AG04450 (cell line): ENCODE measurements around the gene C20orf173. TPM values are rescaled to one million over a fixed set of nuclear protein-coding genes. Genes with fewer than 3 reads are reported as not detected.

ENCODE experiments used
- CTCF ChIA-PET: fragments of 300-600, 350-600 bp; formaldehyde crosslinking; extraction: SDS; loops from one replicate; lab custom pipeline; 2022; ENCODE audit warnings: antibody characterized with exemption, inconsistent platforms; lab: Charles Lee
- POLR2A ChIA-PET: fragments of 350-600 bp; formaldehyde crosslinking; extraction: SDS; loops from one replicate; lab custom pipeline; 2021; ENCODE audit warnings: antibody characterized with exemption, inconsistent platforms; lab: Yijun Ruan, JAX
- DNase-seq: peaks from one replicate; pipeline ENCODE4 v3.0.0-alpha.2; 2011; ENCODE audit warnings: low read depth, low spot score
- H3K27ac ChIP-seq: one replicate; pipeline ENCODE4 v1.5.1; 2012; ENCODE audit warnings: low read depth, low read length, control low read depth
- H3K27me3 ChIP-seq: one replicate; pipeline ENCODE4 v1.6.0; 2012; ENCODE audit warnings: low read length; ENCODE audit not compliant: control insufficient read depth, insufficient read depth
- H3K4me3 ChIP-seq: 2 replicates; pipeline ENCODE4 v1.5.1; 2011; ENCODE audit warnings: mild to moderate bottlenecking, low read depth, low read length, control low read depth
- H3K9me3 ChIP-seq: 2 replicates; pipeline ENCODE4 v1.5.1; 2012; ENCODE audit warnings: low read length; ENCODE audit not compliant: control insufficient read depth, insufficient read depth
- CTCF ChIP-seq: IDR thresholded peaks from 2 replicates; pipeline ENCODE4 v1.5.1; 2011; ENCODE audit warnings: low read depth, low read length, control low read depth, inconsistent platforms
- polyA plus RNA-seq: library from polyadenylated mRNA; depleted of rRNA; stranded (reverse); fragments of >200 nt; gene quantifications from 2 replicates; pipeline ENCODE4 v1.2.3, GENCODE V29; 2011; rRNA removed

C20orf173 gene
- polyA plus RNA-seq, 1 experiment, result not detected

- ChIA-PET CTCF (no interaction called here), POLR2A (interaction anchor here (0.5 kb wide), 1 partner anchor 197 kb away, joined by 3 read pairs; no protein-coding TSS in a partner anchor)
- Histone ChIP-seq H3K9me3 (no peaks in the 10 kb centered on the region), H3K27ac (no peak overlapping the region), H3K4me3 (no peak overlapping the region), H3K27me3 (no peaks in the 10 kb centered on the region)
- no peak for TF ChIP-seq CTCF
- no peak for DNase-seq
Observed at GRCh38 chr20:35478804-35479472, 50.5 kb downstream of the C20orf173 start.

Other genes with a start within 250 kb of the C20orf173 start
- 133 and 157 TPM in 2 replicates for gene EIF6, start 244.9 kb downstream of the C20orf173 start, polyA plus RNA-seq
- not detected in 2 replicates for gene FAM83C, start 237.2 kb downstream of the C20orf173 start, polyA plus RNA-seq
- gene UQCC1, start 117.7 kb downstream of the C20orf173 start, polyA plus RNA-seq, result 44.9 and 46.1 TPM in 2 replicates
- gene GDF5, start 91.4 kb downstream of the C20orf173 start, polyA plus RNA-seq, result 40.5 and 58.9 TPM in 2 replicates
- gene CEP250, start 74.1 kb downstream of the C20orf173 start, polyA plus RNA-seq, result 16.8 and 21.3 TPM in 2 replicates
- 484 and 516 TPM in 2 replicates for gene ERGIC3, start 12.4 kb upstream of the C20orf173 start, polyA plus RNA-seq
- 1.8 and 3.6 TPM in 2 replicates for gene SPAG4, start 86.2 kb upstream of the C20orf173 start, polyA plus RNA-seq
- gene CPNE1, start 135.2 kb upstream of the C20orf173 start, polyA plus RNA-seq, result 93.5 and 95.1 TPM in 2 replicates
- gene RBM12, start 135.2 kb upstream of the C20orf173 start, polyA plus RNA-seq, result 73.0 and 91.1 TPM in 2 replicates
- 43.8 and 44.4 TPM in 2 replicates for gene NFS1, start 169.7 kb upstream of the C20orf173 start, polyA plus RNA-seq
- gene ROMO1, start 169.8 kb upstream of the C20orf173 start, polyA plus RNA-seq, result 177 and 261 TPM in 2 replicates
- 144 and 162 TPM in 2 replicates for gene RBM39, start 212.6 kb upstream of the C20orf173 start, polyA plus RNA-seq
- 25.8 and 30.6 TPM in 2 replicates for gene PHF20, start 242.4 kb upstream of the C20orf173 start, polyA plus RNA-seq